MCF 10A (cell line): Measurements from ENCODE around the gene SMG6. TPM values are rescaled to one million over a fixed set of nuclear protein-coding genes. Genes with fewer than 3 reads are reported as not detected.

Experiments
- BruUV-seq: library from RNA; stranded (reverse); fragments of 400-500 nt; replicated peaks from 2 replicates; lab custom pipeline; 2021; lab: Mats Ljungman, UMichigan
- CTCF ChIA-PET: fragments of 300-600 bp; sonication (Branson Sonifier 250); formaldehyde crosslinking; extraction: SDS; loops from one replicate; lab custom pipeline; 2021; ENCODE audit warnings: antibody characterized with exemption, inconsistent platforms; lab: Yijun Ruan, JAX
- POLR2A ChIA-PET: fragments of 300-600, 350-650 bp; sonication (Branson Sonifier 250); formaldehyde crosslinking; extraction: SDS; loops from one replicate; lab custom pipeline; 2020; ENCODE audit warnings: antibody characterized with exemption, inconsistent platforms; lab: Yijun Ruan, JAX
- DNase-seq: peaks from one replicate; pipeline ENCODE4 v3.0.0-alpha.2; 2018; ENCODE audit not compliant: unreplicated experiment
- H3K27ac Mint-ChIP-seq: one replicate; pipeline ENCODE4 v1.8.0; 2022; ENCODE audit warnings: mild to moderate bottlenecking, low read depth, mixed read lengths; ENCODE audit not compliant: unreplicated experiment
- H3K27me3 Mint-ChIP-seq: one replicate; pipeline ENCODE4 v1.8.0; 2022; ENCODE audit warnings: mixed read lengths; ENCODE audit not compliant: insufficient read depth, unreplicated experiment
- H3K36me3 Mint-ChIP-seq: one replicate; pipeline ENCODE4 v1.8.0; 2022; ENCODE audit warnings: mild to moderate bottlenecking, moderate library complexity, mixed read lengths; ENCODE audit not compliant: insufficient read depth, unreplicated experiment
- H3K4me1 Mint-ChIP-seq: one replicate; pipeline ENCODE4 v1.8.0; 2022; ENCODE audit warnings: mixed read lengths; ENCODE audit not compliant: insufficient read depth, unreplicated experiment
- H3K4me3 Mint-ChIP-seq: one replicate; pipeline ENCODE4 v1.8.0; 2022; ENCODE audit warnings: mild to moderate bottlenecking, moderate library complexity, mixed read lengths; ENCODE audit not compliant: unreplicated experiment
- H3K9me3 Mint-ChIP-seq: one replicate; pipeline ENCODE4 v1.8.0; 2022; ENCODE audit warnings: mixed read lengths; ENCODE audit not compliant: unreplicated experiment
- intact Hi-C: fragments of 100-400 bp; cut with micrococcal nuclease; formaldehyde crosslinking; loops from 2 replicates; pipeline ENCODE4 v1.14.1; 2022
- total RNA-seq: library from RNA; stranded (reverse); gene quantifications from 2 replicates; pipeline ENCODE4 v1.2.3, GENCODE V29; 2022
- TF ChIP-seq, protein P1 (sequence below): fragments of 200-600 bp; IDR thresholded peaks from one replicate; pipeline ENCODE4 v1.8.0; 2022; ENCODE audit warnings: antibody characterized with exemption, mild to moderate bottlenecking; ENCODE audit not compliant: unreplicated experiment

The SMG6 gene
- total RNA-seq, 1 experiment from 2014 or later, result 17.0 TPM

DNA sequence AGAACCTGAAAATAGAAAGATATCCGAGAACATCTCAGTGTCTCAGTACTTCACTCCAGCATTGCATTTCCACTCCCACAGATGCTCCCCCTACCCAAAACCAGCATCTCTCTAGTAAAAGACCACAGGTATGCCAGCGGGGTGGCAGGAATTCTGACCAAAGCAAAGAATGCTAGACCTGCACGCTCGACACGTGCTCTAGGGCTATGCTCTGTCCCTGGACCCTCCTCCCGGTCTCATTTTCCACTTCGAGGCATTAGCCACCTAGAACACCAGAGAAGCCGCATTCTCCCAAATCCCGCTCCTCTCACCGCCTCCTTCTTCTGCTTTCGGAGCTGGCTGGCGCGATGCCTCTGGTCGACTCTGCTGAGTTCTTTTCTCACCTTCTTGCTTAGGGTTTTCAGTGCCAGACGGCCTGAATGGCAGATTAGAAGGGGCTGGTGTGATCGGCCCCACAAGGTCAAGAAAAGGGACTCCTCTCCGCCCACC lies 32.2 kb upstream of the SMG6 start:
- POLR2A ChIA-PET, result interaction anchor here (0.6 to 5.9 kb wide), 34 partner anchors 9 to 1382 kb away, joined by 3 to 111 read pairs (median 6); partner anchors contain the start of genes OVCA2, RPA1, SMG6 and SMYD4

DNA sequence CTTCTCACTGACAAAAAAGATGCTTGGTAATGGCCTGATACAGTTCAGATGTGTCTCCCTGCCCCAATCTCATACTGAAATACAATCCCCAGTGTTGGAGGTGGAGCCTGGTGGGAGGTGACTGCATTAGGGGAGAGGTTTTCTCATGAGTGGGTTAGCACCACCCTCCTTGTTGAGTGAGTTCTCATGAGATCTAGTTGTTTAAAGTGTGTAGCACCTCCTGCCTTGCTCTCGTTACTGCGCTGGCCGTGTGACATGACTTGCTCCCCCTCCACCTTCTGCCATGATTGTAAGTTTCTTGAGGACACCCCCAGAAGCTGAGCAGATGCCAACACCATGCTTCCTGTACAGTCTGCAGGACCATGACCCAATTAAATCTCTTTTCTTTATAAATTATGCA lies 27.7 kb upstream of the SMG6 start:
- CTCF ChIA-PET, result interaction anchor here (1.4 kb wide), 1 partner anchor 13 kb away, joined by 5 read pairs; no protein-coding TSS in a partner anchor

More for the DNA sequence above, 32.2 kb upstream of the SMG6 start:
- CTCF ChIA-PET, result interaction anchor here (0.6 to 1.3 kb wide), 4 partner anchors 33 to 280 kb away, joined by 3 to 6 read pairs (median 4); partner anchors contain the start of genes SMG6 and SRR
- peak overlapping the region; percentile 96 for H3K4me3 Mint-ChIP-seq
- no peaks in the 10 kb centered on the region for H3K9me3 Mint-ChIP-seq
- intact Hi-C loops, result no loop called here
- H3K27me3 Mint-ChIP-seq, result no peaks in the 10 kb centered on the region
- no peak for DNase-seq
- peak overlapping the region; percentile 94 for H3K27ac Mint-ChIP-seq
- H3K4me1 Mint-ChIP-seq, result peaks cover 8% of the 10 kb centered on the region
- BruUV-seq, result TSS peak; percentile 54
- H3K36me3 Mint-ChIP-seq, result peaks cover 18% of the 10 kb centered on the region
- TF ChIP-seq, protein P1, sequence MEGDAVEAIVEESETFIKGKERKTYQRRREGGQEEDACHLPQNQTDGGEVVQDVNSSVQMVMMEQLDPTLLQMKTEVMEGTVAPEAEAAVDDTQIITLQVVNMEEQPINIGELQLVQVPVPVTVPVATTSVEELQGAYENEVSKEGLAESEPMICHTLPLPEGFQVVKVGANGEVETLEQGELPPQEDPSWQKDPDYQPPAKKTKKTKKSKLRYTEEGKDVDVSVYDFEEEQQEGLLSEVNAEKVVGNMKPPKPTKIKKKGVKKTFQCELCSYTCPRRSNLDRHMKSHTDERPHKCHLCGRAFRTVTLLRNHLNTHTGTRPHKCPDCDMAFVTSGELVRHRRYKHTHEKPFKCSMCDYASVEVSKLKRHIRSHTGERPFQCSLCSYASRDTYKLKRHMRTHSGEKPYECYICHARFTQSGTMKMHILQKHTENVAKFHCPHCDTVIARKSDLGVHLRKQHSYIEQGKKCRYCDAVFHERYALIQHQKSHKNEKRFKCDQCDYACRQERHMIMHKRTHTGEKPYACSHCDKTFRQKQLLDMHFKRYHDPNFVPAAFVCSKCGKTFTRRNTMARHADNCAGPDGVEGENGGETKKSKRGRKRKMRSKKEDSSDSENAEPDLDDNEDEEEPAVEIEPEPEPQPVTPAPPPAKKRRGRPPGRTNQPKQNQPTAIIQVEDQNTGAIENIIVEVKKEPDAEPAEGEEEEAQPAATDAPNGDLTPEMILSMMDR, result no peak

DNA sequence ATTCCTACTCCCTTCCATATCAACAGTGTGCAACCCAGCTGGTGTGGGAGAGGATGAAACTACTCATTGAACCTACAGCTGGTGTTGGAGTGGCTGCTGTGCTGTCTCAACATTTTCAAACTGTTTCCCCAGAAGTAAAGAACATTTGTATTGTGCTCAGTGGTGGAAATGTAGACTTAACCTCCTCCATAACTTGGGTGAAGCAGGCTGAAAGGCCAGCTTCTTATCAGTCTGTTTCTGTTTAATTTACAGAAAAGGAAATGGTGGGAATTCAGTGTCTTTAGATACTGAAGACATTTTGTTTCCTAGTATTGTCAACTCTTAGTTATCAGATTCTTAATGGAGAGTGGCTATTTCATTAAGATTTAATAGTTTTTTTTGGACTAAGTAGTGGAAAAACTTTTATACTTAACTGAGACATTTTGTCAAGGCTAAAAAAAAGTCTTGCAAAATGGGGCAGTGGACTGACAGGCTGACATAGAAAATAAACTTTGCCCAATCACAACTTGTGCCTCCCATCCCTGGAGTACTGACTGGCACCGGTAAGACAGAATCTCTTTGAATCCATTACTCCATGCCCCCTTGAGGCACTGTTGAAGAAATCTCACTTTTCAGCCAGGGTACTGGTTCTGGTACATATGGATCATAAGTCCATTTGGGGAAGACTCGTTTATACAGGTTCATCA lies 20.2 kb upstream of the SMG6 start:
- CTCF ChIA-PET, result interaction anchor here (0.7 kb wide), 1 partner anchor 114 kb away, joined by 3 read pairs; no protein-coding TSS in a partner anchor
- no peak for DNase-seq
- H3K9me3 Mint-ChIP-seq, result no peaks in the 10 kb centered on the region
- BruUV-seq, result TSS peak; percentile 53
- intact Hi-C loops, result no loop called here
- TF ChIP-seq, protein P1, result no peak
- no peak overlapping the region for H3K27ac Mint-ChIP-seq
- H3K27me3 Mint-ChIP-seq, result no peaks in the 10 kb centered on the region
- no peaks in the 10 kb centered on the region for H3K4me1 Mint-ChIP-seq
- peaks cover 9% of the 10 kb centered on the region for H3K36me3 Mint-ChIP-seq
- H3K4me3 Mint-ChIP-seq, result no peak overlapping the region
- POLR2A ChIA-PET, result interaction anchor here (1.0 to 2.6 kb wide), 3 partner anchors 12 to 20 kb away, joined by 3 to 14 read pairs (median 3); partner anchors contain the start of genes SMG6, SRR and TSR1

More for the DNA sequence above, 27.7 kb upstream of the SMG6 start:
- intact Hi-C loops, result no loop called here
- TF ChIP-seq, protein P1, result no peak
- no peaks in the 10 kb centered on the region for H3K27me3 Mint-ChIP-seq
- H3K36me3 Mint-ChIP-seq, result peaks cover 5% of the 10 kb centered on the region
- no TSS peak for BruUV-seq
- peaks cover 8% of the 10 kb centered on the region for H3K4me1 Mint-ChIP-seq
- DNase-seq, result no peak
- POLR2A ChIA-PET, result interaction anchor here (0.7 to 2.3 kb wide), 5 partner anchors 16 to 50 kb away, joined by 3 to 12 read pairs (median 3); partner anchors contain the start of genes SMG6 and SRR
- H3K27ac Mint-ChIP-seq, result no peak overlapping the region
- H3K4me3 Mint-ChIP-seq, result no peak overlapping the region
- no peaks in the 10 kb centered on the region for H3K9me3 Mint-ChIP-seq

DNA sequence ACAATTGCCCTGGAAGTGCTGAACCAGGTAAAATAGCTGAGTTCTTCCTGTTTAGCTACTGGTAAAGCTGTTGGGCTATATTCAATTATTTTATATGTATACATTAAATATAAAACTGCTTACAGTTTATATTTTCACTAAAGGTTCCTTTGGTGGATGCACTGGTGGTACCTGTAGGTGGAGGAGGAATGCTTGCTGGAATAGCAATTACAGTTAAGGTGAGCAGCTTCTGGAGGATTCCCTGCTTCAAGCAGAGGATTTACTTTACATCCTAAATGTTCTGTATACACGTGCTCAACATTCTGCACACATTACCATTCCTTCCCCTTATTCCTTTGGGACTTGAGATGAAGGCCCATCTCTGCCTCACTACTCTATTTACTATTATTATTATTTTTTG lies 17.8 kb upstream of the SMG6 start:
- TF ChIP-seq, protein P1, result no peak
- ChIA-PET POLR2A (interaction anchor here (0.7 to 1.5 kb wide), 7 partner anchors 9 to 40 kb away, joined by 3 to 4 read pairs (median 3); partner anchors contain the start of genes SMG6, SRR and TSR1), CTCF (interaction anchor here (0.7 kb wide), 1 partner anchor 32 kb away, joined by 3 read pairs; no protein-coding TSS in a partner anchor)
- no TSS peak for BruUV-seq
- intact Hi-C loops, result no loop called here
- no peaks in the 10 kb centered on the region for H3K27me3 Mint-ChIP-seq
- H3K4me1 Mint-ChIP-seq, result no peaks in the 10 kb centered on the region
- H3K27ac Mint-ChIP-seq, result no peak overlapping the region
- H3K36me3 Mint-ChIP-seq, result peaks cover 9% of the 10 kb centered on the region
- H3K9me3 Mint-ChIP-seq, result no peaks in the 10 kb centered on the region
- H3K4me3 Mint-ChIP-seq, result no peak overlapping the region
- no peak for DNase-seq
